CD4-positive, alpha-beta T cell treated with Interleukin-21 for 1 hour (primary cell): ENCODE measurements around the gene MPDZ.

ENCODE experiments used
- DNase-seq: peaks from one replicate; pipeline ENCODE4 v3.0.0-alpha.2; 2020

MPDZ gene

GRCh38 chr9:13279284-13280141 is at the start of gene MPDZ:
MPDZ (minus strand) TSS chr9:13279692; CDS start chr9:13250315, 29,377 bp downstream.
- no peak for DNase-seq

- DNase-seq = no peak
Measured at GRCh38 chr9:13324988-13325387, 45.5 kb upstream of the MPDZ start.

GRCh38 chr9:13322828-13323550 is 43.5 kb upstream of the MPDZ start:
- DNase-seq = no peak

- DNase-seq = no peak
Measured at GRCh38 chr9:13318027-13318426, 38.5 kb upstream of the MPDZ start.

GRCh38 chr9:13296972-13297371 is 17.5 kb upstream of the MPDZ start:
- DNase-seq = no peak

- no peak for DNase-seq
Measured at GRCh38 chr9:13295556-13295955, 16.1 kb upstream of the MPDZ start.

GRCh38 chr9:13292782-13293181 is 13.3 kb upstream of the MPDZ start:
- DNase-seq = no peak

GRCh38 chr9:13292158-13292557 is 12.7 kb upstream of the MPDZ start:
- DNase-seq = no peak

- DNase-seq = no peak
Measured at GRCh38 chr9:13291718-13292117, 12.2 kb upstream of the MPDZ start.

GRCh38 chr9:13284011-13284410 is 4.5 kb upstream of the MPDZ start:
- no peak for DNase-seq

- DNase-seq = no peak
Measured at GRCh38 chr9:13282998-13283397, 3.5 kb upstream of the MPDZ start.

- no peak for DNase-seq
Measured at GRCh38 chr9:13281356-13282016, 2.0 kb upstream of the MPDZ start.

- DNase-seq = no peak
Measured at GRCh38 chr9:13278368-13279246, 885 bp downstream of the MPDZ start.

- no peak for DNase-seq
Measured at GRCh38 chr9:13278023-13278367, 1.5 kb downstream of the MPDZ start.

- DNase-seq = no peak
Measured at GRCh38 chr9:13274886-13275641, 4.4 kb downstream of the MPDZ start.

- no peak for DNase-seq
Measured at GRCh38 chr9:13270734-13271133, 8.8 kb downstream of the MPDZ start.

- DNase-seq = no peak
Measured at GRCh38 chr9:13269589-13270452, 9.7 kb downstream of the MPDZ start.

- no peak for DNase-seq
Measured at GRCh38 chr9:13268469-13268868, 11.0 kb downstream of the MPDZ start.

GRCh38 chr9:13267743-13268142 is 11.7 kb downstream of the MPDZ start:
- no peak for DNase-seq

GRCh38 chr9:13266167-13266566 is 13.3 kb downstream of the MPDZ start:
- DNase-seq = no peak

GRCh38 chr9:13264788-13265187 is 14.7 kb downstream of the MPDZ start:
- DNase-seq = no peak
